MM.1S (cell line): Measurements from ENCODE around the gene VAV3.

ENCODE experiments used
- EZH2 ChIP-seq: fragments of 300-600 bp; sonication (generic); optimal IDR thresholded peaks from 2 replicates; pipeline ENCODE3; 2017; ENCODE audit warnings: low read depth, mild to moderate bottlenecking, antibody characterized with exemption, low read length, mixed read lengths
- TF ChIP-seq, protein P1 (sequence below): fragments of 300-600 bp; sonication (generic); IDR thresholded peaks from 2 replicates; pipeline ENCODE4 v1.5.1; 2016; ENCODE audit warnings: antibody characterized with exemption, low read length, mixed read lengths

DNA sequence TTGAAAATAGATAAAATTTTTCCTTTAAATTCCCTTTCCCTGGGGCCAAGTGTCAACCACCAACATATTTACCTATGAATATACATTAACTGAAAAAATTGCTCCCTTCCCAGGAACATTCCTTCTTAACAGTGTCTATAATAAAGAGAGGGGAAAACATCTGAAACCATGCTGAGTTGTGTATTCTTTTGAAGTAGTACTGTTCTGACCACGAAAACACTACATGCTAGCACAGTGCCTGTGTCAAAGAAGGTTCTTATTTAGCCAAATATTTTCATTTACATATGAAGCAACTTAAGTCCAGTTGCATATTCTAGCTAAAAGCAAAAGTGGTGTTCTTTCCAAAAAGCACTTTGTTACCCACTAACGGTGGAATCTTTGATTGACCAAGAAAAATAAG is 311.2 kb downstream of the VAV3 start:
- TF ChIP-seq, protein P1, sequence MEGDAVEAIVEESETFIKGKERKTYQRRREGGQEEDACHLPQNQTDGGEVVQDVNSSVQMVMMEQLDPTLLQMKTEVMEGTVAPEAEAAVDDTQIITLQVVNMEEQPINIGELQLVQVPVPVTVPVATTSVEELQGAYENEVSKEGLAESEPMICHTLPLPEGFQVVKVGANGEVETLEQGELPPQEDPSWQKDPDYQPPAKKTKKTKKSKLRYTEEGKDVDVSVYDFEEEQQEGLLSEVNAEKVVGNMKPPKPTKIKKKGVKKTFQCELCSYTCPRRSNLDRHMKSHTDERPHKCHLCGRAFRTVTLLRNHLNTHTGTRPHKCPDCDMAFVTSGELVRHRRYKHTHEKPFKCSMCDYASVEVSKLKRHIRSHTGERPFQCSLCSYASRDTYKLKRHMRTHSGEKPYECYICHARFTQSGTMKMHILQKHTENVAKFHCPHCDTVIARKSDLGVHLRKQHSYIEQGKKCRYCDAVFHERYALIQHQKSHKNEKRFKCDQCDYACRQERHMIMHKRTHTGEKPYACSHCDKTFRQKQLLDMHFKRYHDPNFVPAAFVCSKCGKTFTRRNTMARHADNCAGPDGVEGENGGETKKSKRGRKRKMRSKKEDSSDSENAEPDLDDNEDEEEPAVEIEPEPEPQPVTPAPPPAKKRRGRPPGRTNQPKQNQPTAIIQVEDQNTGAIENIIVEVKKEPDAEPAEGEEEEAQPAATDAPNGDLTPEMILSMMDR, result no peak
- no peak for TF ChIP-seq EZH2
